ENCODE data around the gene F12. TPM values are rescaled to one million over a fixed set of nuclear protein-coding genes. Genes with fewer than 3 reads are reported as not detected.
"Not testable (repeated sequence)": the region's sequence is repeated elsewhere in the genome, so short reads cannot be mapped to it uniquely, and the experiment has no call there.

The F12 gene
- polyA plus RNA-seq, 1 donor, result 14.6 TPM

GRCh38 chr5:177432143-177432838 lies 22.9 kb upstream of the F12 start:
- no peak for DNase-seq

DNA sequence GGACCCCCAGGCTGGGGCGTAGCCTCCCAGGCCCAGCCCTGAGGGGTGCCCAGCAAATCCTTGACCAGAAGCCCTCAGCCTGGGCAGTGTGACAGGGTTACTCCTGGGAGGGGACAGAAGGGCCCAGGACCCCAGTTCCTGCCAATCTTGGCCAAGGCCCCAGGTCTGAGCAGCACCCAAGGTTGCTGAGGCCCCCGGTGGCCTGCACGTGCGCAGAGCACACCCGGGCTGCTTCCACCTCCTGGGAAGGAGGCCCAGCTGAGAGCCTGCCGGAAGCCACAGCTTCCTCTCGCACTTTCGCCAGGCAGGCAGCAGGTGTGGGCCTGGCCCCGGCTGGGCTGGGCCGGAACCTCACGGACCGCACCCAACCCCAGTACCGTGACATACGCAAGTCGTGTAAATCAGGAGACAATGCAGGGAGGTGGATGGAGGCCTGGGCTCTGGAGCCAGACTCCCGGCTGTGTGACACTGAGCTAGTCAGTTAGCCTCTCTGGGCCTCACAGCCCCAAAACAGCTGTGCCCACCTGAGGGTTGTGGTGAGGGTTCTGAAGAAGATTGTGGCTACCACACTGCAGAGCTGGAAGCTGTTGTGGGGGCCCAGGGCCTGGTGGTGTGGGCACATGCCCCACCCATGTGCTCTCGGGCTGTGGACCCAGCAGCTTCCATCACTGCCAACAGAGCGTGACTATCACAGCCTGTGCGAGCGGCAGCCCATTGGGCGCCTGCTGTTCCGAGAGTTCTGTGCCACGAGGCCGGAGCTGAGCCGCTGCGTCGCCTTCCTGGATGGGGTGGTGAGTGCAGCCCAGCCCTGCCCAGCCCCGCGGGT lies 22.2 kb upstream of the F12 start:
- DNase-seq, result no peak

DNA sequence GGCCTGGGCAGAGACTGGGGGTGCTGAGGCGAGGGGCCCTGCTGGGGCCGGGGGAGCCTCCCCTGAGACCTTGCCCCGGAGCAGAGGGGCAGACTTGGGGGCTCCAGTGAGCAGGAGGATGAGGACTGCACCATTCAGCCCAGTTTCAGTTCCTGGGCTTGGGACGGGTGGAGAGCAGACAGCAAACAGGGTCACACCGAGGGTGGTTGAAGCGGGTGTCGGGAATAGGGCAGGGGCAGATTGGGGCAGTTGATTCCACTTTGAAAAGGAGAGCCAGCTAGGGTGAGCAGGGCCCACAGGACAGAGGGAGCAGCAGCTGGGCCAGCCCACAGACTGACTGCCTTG lies 21.6 kb upstream of the F12 start:
- DNase-seq, result no peak

DNA sequence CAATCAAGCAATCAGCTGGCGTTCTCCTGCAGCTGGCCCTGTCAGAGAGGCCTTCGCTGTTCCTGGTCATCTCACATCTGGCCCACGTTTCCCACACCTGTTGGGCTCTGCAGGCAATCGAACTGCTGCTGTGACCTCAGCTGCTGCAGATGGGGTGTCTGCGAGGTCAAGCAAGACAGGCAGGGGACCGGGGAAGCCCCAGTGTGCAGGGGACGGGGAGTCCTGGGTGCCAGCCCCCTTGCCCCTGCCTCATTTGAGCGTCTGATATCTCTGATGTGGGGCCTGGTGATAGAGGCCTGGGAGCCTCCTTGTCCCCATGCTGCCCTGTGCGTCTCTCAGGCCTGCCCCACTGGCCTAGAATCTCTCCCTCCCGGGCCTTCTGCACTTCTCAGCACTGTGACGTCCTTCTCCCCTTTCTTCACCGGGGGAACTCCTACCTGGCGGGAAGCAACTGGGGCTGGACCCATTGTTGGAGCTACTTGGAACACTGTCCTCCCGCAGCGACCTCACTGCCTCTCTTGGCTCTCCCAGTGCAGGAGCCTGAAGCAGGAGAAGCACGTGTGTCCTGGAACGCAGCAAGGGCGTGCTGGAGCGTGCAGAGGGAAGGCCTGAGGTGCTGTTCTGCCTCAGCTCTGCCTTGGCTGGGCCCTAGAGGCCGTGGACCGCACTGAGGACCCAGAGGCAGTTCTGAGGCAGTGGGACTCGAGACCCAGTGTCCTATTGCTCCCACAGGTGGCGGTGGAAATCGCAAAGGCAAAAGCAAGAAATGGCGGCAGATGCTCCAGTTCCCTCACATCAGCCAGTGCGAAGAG lies 21.0 kb upstream of the F12 start:
- no peak for DNase-seq

DNA sequence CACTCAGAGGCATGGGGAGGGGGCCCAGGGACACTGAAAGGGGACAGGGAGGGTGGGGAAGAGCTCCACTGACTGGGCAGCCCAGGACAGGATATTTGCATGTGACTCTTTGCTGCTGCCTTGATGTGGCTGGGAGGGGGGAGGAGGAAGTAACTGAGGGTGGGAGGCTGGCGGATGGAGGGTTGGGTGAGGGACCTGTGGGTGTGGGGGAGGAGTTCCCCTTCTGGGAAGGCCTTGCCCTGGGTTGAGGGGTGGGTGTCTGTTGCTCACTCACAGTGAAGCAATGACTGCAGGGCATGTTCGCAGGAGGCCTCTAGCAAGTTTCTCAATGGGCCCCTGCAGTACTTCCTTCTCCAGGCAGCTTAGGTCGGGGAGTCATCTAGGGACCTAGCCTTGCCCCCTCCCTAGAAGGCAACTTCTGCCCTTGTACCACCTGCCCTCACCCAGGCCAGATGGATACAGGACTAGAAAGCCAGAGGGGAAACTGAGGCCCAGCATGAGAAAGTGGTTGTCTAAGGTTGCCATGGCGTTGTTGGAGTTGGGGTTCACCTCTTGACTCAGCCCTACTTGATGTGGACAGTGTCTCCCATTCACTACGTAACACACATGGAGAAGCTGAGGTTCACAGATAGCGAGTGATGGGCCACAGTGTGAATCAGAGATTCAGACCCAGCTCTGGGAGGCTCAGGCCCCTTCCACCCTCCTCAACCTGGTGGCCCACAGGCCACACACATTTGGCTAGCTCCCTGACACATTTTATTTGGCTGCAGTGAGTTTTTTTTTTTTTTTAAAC lies 20.1 kb upstream of the F12 start:
- no peak for DNase-seq

GRCh38 chr5:177428574-177429217 lies 19.3 kb upstream of the F12 start:
- DNase-seq, result no peak

DNA sequence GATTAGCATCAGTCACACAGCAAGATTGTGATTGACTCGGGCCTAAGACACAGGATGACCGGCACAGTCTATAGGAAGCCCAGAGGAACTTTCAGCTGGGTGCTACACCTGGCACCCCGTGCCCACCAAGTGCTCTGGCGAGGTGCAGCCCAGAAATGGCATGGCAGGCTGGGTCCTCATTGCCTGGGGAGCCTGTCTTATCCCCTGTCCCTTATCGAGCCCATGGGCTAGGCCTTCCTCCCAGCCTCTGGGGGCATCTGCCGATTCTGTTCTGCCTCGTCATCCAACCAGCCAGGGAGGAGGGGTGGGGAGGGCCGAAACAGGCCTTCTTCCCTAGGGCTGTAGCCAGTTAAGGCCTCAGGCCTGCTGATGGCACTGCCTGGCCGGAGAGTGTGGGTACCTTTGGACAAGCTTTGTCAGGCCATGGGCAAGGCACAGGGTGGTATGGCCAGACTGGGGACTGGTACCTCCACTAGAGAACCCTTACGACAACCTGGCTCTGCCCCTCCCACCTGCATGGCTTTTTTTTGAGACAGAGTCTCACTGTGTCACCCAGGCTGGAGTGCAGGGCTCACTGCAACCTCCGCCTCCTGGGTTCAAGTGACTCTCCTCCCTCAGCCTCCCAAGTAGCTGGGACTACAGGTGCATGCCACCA lies 18.7 kb upstream of the F12 start:
- DNase-seq, result no peak

DNA sequence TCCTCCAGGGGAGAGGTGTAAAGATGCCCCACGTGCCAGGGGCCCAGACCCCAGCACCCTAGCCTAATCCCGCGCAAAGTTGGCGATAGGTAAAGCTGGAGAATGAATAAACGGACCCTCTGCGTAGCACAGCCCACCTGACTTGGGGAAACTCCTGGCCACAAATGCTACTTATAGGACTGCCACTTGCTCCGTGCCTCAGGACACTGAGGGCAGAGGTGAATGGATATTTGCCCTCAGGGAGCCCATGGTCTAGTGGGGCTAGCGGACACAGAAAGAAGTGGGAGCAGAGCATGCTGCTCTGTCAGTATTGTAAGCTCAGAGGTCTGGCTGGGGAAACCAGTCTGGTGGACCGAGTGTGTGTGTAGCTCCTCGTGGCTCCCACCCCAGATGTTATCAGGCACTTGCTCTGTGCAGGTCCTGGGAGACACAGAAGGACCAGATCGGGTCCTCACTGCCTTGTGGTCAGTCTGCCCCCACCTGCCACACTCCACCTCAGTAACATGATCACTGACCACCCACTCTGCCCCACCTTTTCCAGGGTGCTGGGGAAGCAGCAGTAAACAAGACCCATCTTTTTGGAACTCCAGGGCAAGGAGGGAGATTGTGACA lies 18.0 kb upstream of the F12 start:
- no peak for DNase-seq

DNA sequence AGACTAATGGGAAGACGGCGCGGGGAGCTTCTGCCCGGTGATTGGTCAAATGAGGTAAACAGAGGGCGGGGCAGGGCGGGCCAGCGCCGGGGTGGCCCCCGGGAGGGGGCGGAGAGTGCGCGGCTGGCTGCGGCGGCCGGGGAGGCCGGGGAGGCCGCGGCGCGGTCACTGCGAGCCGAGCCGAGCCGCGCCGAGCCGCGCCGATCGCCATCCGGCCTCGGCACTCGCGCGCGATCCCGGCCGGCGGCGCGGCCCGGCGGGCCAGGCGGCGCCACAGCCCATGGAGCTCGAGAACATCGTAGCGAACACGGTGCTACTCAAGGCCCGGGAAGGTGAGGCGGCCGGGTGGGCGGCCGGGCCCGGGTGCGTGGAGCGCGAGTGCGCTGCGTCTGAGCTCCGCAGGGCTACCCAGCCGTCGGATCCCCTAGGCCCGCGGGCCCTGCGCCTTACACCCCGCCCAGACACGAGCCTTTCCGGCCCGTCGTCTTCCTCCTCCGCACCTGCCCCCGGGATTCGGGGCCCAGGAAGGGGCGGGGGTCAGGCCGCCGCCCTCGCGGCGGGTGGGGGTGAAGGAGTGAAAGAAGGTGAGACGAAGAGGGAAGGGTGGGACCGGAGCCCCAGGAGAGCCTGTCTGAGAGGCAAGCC lies 17.3 kb upstream of the F12 start, which contains the start of gene GRK6:
Gene GRK6, plus strand, starts transcription at position 111 of the 645 bp plus-strand sequence. Its CDS starts 170 bp downstream, at position 281.
- DNase-seq, result no peak

DNA sequence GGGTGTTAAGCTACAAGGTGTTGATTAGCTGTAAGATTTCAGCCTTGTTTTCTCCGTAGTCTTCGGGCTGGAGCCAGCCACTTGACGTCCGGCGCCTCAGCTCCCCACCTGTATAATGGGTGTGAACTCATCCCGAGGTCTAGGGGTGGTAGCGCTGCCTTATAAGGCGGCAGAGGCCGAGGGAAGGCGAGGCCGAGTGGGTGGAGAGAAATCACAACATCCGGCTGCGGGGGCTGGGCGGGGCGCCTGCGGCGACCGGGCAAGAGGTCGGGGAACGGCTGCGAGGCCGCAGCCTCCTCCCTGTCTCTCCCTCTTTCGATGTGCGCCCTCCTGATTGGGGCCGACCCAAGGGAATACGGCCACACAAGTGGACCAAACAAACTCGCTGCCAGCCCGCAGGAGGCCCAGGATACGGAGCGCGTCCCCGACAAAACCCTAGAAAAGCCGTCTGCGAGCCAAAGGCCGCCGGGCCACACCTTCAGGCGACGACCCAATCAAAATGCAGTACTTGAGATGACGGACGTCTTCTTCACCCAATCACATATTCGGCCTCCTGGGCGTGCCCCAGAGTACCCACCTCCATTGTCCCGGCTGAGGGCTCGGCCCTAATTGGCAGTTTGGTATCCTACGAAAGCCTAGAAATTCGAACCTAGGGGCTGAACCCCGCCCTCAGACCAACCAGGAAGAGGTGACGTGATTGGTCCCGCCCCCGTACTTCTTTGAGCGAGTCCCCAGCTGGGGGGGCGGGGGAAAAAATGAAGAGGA lies 16.6 kb upstream of the F12 start:
- DNase-seq, result peak; percentile 100

GRCh38 chr5:177425196-177425800 lies 15.9 kb upstream of the F12 start:
- DNase-seq, result no peak

- no peak for DNase-seq
These were observed 14.3 kb upstream of the F12 start for GRCh38 chr5:177423671-177424070.

- no peak for DNase-seq
These were observed 11.9 kb upstream of the F12 start for GRCh38 chr5:177421062-177421798.

DNA sequence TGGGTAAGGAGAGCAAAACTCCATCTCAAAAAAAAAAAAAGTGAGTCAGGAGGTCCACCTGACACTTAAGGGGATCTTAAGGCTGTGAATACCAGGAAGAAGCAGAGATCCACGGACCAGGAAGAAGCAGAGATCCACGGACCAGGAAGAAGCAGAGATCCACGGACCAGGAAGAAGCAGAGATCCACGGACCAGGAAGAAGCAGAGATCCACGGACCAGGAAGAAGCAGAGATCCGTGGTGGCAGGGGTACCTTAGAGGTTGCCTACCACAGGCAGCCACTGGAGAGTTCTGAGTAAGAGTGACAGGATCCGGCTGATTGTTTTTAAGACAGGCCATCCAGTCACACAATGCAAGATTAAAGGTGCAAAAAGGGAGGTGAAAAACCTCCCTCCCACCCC lies 11.1 kb upstream of the F12 start:
- not testable (repeated sequence) for DNase-seq

DNA sequence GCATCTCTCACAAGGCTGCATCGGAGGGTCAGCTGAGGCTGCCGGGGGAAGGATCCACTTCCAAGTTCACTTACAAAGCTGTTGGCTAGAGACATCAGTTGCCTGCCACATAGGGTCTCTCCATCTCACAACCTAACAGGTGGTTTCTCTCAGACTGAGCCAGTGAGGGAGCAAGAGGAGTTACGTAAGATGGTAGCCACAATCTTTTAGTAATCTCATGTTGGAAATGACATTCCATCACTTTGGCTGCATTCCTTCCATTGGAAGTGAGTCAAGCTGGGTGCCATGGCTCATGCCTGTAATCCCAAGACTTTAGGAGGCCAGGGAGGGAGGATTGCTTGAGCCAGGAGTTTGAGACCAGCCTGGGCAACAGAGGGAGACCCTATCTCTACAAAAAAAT lies 9.7 kb upstream of the F12 start:
- no peak for DNase-seq

- DNase-seq, result not testable (repeated sequence)
These were observed 7.7 kb upstream of the F12 start for GRCh38 chr5:177417081-177417480.

GRCh38 chr5:177414481-177414880 lies 5.1 kb upstream of the F12 start:
- DNase-seq, result no peak

Measured in left kidney (tissue), 2 donors.